ENCODE measurements around the gene HAPLN3. TPM values are rescaled to one million over a fixed set of nuclear protein-coding genes. Genes with fewer than 3 reads are reported as not detected.
"Not testable (repeated sequence)": the region's sequence is repeated elsewhere in the genome, so short reads cannot be mapped to it uniquely, and the experiment has no call there.

HAPLN3 gene, protein sequence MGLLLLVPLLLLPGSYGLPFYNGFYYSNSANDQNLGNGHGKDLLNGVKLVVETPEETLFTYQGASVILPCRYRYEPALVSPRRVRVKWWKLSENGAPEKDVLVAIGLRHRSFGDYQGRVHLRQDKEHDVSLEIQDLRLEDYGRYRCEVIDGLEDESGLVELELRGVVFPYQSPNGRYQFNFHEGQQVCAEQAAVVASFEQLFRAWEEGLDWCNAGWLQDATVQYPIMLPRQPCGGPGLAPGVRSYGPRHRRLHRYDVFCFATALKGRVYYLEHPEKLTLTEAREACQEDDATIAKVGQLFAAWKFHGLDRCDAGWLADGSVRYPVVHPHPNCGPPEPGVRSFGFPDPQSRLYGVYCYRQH
- 92.4 and 101 TPM in 2 replicates for total RNA-seq

DNA sequence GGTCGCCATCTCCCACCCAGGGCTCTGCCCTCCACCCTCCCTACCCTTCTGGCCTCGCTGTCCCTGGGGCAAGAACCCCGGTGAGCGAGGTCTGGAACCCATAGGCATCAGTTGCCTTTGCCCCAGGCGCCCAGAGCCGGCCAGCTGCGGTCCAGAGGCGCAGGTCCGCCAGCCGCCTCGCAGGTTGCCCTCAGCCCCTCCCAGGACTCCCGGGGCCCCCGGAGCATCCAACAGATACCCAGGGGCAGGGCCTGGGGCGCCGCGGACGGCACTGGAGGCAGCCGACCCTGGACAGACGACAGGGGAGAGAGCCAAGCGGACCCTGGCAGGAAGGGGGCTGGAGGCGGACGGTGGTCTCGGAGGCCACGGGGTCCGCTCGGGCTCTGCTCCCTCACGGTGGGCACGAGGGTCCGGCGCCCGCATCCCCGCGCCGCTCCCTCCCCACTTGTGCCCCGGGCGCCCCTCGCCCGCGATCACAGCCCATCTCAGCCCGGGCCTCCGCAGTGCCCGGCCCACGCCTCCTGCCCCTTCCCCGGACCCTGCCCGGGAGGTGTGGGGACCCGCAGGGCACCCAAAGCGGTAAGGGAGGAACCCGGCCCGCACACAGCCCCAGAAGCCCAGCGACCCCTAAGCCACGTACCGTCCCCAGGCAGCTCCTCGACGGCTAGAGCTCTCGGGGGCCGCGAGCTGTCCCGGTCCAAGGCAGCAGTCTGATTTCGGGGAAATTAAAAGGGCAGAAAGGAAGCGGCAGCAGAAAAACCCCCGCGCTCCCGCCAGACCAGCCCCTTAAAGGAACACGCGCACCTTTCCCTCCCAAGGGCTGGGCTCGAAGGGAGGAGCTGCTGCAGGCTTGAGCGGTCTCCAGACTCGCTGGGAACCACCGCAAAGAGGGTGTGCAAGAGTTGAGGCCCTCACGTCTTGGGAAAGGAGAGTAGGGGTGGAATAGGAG lies at the start of gene HAPLN3:
Gene HAPLN3 (minus strand): TSS at position 726 of the 949 bp plus-strand sequence. CDS start 8,246 bp downstream, outside the sequence.
- intact Hi-C loops (cut with micrococcal nuclease): loop anchor here (1.0 to 10.0 kb wide), 8 partner anchors 9 to 440 kb away; partner anchors contain the start of genes ABHD2, FANCI, MFGE8 and MRPL46

DNA sequence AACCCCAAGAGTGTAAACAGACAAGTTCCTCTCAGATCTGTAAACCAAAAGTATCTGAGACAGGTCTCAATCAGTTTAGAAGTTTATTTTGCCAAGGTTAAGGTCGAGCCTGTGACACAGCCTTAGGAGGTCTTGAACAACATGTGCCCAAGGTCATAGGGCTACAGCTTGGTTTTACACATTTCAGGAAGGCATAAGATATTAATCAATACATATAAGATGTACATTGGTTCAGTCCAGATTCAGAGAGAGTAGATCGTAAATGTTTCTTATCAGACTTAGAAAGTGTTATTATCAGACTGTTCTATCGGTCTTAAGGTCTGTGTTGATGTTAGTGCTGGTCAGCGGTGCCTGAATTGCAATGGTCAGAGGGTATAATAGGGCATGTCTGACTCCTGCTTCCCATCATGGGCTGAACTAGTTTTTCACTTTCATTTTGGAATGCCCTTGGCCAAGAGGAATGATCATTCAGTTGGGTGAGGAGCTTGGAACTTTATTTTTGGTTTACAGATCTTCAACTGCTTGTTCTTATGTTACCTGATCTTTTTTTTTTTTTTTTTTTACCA lies 44.8 kb upstream of the HAPLN3 start:
- intact Hi-C loops (cut with micrococcal nuclease): no loop called here

DNA sequence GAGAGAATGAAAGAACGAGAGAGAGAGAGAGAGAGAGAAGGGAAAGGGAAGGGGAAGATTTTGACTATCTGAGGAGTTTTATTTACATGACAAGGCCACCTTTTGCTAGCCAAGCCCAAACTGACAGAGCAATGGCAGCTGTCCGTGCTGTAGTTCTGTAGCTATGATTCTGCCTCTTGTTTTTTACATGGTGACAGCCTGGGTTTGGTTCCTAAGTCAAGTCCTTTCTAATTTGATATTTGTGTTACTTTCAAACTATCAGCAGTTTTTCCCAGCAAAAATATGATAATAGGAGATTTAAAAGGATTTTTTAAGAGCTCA lies 44.1 kb upstream of the HAPLN3 start:
- intact Hi-C loops (cut with micrococcal nuclease): no loop called here

DNA sequence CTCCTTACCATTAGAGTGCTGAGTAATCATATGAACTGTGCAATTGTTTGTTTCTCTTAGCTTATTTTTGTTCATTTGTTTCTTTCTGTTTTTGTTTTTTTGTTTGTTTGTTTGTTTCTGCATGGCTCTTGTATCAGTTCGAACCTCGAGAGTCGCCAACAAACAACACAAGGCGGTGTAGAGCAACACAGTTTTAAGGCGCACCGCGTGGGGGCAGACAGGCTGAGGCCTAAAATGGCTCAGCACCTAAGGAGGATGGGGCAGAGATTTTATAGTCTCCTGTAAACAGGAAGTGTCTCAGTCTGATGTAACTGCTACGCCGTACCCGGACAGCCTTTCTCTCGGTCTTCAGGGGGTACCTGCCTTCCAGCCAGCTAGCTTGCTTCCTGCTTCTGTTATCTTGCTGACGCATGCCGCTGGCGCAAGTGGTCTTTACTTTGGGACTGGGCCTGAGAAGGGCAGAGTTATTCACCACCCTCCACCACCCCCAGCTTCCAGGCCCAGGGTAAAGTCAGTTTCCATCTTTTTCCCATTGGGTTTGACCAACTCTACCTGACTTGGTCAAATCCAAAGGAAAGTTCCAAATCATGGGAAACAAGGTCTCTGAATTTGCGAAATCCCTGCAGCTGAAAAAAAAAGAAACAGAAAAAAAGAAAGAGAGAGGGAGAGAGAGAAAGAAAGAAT lies 43.6 kb upstream of the HAPLN3 start:
- intact Hi-C loops (cut with micrococcal nuclease): no loop called here

DNA sequence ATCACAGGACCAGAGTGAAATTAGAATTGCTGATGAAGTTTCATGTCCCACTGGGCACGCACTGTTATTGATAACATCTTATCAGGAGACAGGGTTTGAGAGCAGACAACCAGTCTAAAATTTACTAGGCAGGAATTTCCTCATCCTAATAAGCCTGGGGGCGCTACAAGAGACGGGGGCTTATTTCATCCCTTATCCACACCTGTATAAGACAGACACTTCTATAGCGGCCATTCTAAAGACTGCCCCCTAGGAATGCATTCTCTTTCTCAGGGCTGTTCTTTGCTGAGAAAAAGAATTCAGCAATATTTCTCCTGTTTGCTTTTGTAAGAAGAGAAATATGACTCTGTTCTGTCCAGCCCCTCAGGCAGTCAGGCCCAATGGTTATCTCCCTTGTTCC lies 39.1 kb upstream of the HAPLN3 start:
- intact Hi-C loops (cut with micrococcal nuclease): not testable (repeated sequence)

DNA sequence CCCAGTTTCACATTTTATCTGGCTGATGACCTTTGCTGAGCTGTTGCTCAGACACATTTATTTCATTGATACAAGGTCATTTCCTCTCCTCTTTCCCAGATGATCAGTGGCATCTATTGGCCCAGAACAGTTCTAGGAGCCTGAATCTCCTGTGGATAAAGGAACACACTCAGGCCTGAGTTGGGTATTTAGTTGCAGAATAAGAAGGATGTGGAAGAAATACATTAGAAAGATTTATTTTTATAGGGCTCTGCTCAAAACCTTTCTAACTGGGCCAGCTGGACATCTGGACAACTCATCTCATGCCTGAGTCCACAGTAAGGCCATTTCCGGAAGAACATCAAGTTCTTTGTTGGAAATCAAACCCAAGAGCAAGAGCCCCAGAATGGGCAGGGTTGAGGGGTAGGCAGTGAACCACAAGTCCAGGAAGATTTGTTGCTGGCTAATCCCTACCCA lies 37.6 kb upstream of the HAPLN3 start:
- intact Hi-C loops (cut with micrococcal nuclease): no loop called here

DNA sequence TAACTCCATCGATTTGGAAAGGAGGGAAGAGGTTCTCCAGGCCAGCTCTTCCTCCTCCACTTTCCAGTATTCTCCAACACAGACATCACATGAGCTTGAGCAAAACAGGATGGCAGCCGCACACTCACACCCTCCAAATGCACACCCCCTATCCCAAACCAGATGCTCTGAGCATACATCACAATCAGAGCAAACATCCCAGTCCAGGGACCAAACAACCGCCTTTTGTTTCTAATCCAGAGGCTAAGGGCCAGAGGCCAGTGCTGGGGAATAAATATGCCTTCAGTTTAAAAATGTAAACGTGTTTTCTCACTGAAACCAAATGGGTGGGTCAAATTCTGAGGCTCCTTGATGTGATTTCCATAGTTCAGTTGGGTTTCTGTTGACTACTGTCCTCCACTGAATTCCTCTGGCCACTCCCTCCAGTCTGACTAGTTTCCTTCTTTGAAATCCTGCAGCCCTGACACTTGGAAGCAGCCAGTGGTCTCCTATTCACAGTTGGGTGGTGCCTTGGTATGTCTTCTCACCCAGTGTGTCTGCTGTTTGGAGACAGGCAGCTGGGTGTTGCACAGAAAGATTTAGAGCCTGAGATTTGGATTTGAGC lies 37.0 kb upstream of the HAPLN3 start:
- intact Hi-C loops (cut with micrococcal nuclease): no loop called here

DNA sequence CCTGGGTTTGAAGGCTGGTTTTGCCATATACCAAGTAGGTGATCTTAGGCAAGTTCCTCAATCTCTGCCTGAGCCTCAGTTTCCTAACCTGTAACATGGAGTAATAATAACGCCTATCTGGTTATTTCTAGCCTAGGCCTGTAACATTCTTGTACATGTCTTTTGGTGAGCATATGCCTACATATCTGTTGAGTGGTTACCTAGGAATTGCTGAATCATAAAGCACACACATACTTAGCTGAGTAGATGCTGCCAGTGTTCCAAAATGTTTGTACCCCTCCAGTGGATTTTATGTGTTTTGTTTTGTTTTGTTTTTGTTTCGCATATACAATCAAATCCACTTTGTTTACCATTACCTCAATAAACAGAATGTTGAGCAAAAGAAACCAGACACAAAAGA lies 35.2 kb upstream of the HAPLN3 start:
- intact Hi-C loops (cut with micrococcal nuclease): no loop called here

DNA sequence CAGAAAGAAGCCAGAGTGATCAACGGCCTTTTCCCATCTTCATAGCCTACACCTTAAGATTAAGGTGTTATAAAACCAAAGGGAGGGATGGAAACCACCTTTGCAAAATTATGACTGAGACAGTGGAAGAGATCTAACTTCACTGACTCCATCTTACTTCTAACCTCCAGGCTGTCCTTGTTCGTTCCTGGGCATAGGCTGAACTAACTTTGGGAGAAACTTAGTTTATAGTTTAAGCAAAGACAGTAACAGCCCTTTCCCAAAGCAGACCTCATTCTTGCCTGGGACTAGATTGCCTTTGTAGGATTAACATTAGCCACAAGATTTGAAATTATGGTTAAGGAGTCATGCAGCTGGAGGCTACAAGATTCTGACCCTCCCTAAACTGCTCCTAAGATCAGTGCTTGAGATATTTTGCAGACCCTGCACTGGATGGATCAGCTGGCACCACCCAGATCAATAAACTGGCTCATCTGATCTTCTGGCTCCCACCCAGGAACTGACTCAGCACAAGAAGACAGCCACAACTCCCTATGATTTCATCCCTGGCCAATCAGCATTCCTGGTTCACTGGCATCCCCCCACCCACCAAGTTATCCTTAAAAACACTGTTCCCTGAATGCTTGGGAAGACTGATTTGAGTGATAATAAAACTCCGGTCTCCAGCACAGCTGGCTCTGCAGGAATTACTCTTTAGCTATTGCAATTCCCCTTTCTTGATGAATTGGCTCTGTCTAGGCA lies 34.2 kb upstream of the HAPLN3 start:
- intact Hi-C loops (cut with micrococcal nuclease): not testable (repeated sequence)

DNA sequence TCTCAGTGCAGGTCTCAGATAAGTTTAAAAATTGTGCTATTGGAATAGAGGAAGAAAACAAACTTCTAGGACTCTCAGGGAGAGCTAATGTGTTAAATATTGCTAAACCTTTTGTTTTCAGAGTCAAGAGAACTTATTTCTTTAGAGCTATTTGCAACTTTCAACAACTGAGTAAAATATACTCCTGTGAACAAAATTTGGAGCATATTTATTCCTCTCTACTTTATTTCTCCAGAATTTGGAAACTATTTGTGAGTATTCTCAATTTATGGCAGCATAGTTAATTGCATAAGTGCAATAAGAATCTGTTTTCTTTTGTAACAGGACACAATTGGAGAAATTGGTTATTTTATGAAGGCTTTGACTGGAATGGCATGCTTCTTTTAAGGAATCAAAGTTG lies 32.8 kb upstream of the HAPLN3 start:
- intact Hi-C loops (cut with micrococcal nuclease): not testable (repeated sequence)

DNA sequence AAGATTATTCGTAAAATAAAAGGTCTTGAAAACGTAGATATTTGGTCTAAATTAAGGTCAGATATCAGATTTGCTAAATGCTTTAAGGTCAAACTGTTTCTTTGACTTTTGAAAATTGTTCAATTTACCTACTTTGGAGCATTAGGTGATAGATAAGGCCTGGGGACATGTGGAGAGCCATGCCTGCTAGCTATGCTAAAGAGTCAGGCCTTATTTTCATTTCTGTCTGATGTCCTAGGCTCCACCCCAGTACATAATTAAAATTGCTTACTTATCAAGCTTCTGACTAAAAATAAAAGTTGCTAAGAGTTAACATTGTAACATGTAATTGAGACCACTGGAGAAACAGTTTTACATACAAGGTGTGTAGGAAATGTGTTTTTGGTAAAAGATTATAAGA lies 30.3 kb upstream of the HAPLN3 start:
- intact Hi-C loops (cut with micrococcal nuclease): not testable (repeated sequence)

DNA sequence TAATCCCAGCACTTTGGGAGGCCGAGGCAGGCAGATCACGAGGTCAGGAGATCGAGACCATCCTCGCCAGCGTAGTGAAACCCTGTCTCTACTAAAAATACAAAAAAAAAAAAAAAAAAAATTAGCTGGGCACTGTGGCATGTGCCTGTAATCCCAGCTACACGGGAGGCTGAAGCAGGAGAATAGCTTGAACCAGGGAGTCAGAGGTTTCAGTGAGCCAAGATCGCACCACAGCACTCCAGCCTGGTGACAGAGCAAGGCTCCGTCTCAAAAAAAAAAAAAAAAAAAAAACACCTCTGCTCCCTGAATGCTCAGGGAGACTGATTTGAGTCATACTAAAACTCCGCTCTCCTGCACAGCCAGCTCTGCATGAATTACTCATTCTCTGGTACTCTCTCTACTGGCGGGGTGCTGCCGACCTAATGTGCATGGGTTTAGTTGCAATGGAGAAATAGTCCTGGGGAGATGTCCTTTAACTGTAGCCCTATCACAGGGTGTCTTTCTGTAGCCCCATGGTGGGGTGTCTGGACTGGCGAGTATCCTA lies 25.6 kb upstream of the HAPLN3 start:
- intact Hi-C loops (cut with micrococcal nuclease): not testable (repeated sequence)

DNA sequence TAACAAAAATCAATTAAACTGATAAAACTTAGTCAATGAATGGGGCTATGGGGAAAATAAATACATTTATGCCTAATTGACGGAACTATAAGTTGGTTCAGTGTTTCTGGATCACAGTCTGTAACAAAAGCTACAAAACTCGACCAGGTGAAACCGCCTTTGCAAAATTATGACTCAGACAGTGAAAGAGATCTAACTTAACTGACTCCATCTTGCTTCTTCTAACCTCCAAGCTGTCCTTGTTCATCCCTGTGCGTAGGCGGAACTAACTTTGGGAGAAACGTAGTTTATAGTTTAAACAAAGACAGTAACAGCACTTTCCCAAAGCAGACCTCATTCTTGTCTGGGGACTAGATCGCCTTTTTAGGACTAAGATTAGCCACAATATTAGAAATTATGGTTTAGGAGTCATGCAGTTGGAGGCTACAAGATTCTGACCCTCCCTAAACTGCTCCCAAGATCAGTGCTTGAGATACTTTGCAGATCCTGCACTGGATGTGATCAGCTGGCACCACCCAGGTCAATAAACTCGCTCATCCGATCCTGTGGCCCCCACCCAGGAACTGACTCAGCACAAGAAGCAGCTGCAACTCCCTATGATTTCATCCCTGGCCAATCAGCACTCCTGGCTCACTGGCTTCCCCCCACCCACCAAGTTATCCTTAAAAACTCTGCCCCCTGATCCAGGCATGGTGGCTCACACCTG lies 25.0 kb upstream of the HAPLN3 start:
- intact Hi-C loops (cut with micrococcal nuclease): no loop called here

DNA sequence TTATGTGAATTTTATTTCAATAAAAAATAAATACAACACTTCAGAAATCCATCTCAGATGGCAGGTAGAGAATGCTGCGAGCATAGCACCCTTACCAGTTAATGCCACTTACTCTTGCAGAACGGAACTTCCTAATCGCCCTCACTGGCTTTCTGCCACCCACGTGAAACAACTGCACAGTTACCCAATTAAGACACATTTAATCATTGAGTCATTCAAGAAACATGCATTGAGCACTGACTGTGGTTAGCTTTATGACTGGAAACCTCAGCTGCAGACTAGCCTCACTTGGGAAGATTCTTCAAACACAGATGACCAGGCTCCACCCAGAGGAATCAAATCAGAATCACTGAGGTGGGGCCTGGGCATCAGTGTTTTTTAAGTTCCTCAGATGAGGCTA lies 23.4 kb upstream of the HAPLN3 start:
- intact Hi-C loops (cut with micrococcal nuclease): no loop called here

DNA sequence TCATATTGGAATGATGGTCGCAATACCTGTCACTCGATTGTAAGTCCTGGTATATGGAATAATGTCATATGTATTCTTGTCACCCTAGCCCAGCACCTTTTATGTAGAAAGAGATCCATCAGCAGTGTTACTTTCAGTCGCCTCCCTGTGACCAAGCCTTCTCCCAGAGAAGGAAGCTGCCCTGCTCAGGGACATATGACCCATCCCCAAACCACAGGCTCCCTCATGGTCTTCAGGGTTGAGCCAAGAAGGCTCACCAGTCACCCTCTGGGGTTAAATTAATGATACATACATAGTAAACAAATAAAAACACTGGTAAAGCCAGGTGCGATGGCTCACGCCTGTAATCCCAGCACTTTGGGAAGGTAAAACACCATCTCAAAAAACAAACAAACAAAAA lies 22.4 kb upstream of the HAPLN3 start:
- intact Hi-C loops (cut with micrococcal nuclease): no loop called here

DNA sequence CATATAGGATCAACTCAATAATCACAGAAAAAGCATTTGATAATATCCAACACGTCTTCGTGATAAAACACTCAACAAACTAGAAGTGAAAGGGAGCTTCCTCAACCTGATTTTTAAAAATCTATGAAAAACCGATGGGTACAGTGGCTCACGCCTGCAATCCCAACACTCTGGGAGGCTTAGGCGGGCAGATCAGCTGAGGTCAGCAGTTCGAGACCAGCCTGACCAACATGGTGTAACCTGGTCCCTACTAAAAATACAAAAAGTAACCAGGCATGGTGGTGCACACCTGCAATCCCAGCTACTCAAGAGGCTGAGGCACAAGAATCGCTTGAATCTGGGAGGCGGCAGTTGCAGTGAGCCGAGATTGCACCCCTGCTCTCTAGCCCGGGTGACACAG lies 20.0 kb upstream of the HAPLN3 start:
- intact Hi-C loops (cut with micrococcal nuclease): no loop called here

DNA sequence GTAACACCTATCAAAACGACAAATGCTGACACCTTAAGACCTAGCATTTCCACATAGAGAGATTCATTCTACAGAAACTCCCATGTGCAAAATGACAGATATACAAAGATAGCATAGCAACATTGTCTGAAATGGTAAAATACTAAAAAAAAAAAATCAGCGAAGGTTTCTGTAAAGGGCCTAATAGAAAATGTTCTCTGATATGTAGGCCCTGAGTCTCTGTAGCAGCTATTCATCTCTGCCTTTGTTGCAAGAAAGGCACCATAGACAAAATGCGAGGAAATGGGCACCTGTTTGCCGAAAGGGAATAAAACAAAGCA lies 18.5 kb upstream of the HAPLN3 start:
- intact Hi-C loops (cut with micrococcal nuclease): loop anchor here (1.0 kb wide), 2 partner anchors 10 to 19 kb away; partner anchors contain the start of gene HAPLN3

DNA sequence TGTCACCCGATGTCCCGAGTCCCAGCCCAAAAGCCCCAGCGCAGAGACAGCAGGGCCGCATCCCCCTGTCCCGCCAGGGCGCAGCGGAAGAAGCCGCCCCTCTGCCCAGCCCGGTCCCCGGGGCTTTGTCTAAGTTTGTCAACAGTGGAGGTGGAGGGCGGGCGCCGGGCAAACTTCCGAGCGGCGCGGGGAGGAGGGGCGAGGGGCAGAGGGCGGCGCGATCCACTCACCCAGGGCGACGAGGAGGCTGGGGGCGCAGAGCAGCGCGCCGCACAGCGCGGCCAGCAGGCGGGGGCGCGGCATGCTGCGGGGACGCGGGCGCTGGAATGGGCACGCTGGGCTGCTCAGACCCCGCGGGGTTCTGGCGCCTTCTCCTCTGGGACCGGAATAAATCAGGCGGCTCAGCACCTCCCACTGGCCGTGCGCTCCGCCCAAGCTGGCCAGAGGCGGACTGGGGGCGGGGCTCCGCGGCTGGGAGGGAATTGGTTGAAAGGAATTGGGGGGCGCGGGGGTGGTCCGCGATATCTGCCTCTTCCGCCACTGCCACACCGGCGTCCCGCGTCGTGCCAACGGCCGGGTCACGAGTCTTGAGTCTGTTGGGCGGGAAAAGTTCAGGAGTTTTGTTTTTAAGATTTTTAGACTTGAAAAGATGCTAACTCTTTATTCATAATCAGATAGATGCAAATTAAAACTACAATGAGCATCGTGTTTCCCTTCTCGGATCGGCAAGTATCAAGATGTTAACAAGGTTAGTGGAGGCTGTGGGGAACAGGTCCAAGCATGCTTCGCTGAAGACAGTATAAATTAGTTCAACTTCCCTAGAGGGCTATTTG lies 17.9 kb upstream of the HAPLN3 start, which contains the start of gene MFGE8:
Gene MFGE8 (minus strand): TSS at position 363 of the 833 bp plus-strand sequence. CDS start 60 bp downstream, at position 303.
- intact Hi-C loops (cut with micrococcal nuclease): loop anchor here (1.0 kb wide), 2 partner anchors 9 to 18 kb away; partner anchors contain the start of gene HAPLN3
